Stimulated activated CD8-positive, alpha-beta memory T cell treated with anti-CD3 and anti-CD28 coated beads, Interleukin-15, amount 100 ng/mL, for 24 hours (primary cell): Measurements from ENCODE around the gene UVSSA.

Experiments
- DNase-seq: peaks from one replicate; pipeline ENCODE4 v3.0.0-alpha.2; 2020; ENCODE audit warnings: low read depth

UVSSA gene

DNA sequence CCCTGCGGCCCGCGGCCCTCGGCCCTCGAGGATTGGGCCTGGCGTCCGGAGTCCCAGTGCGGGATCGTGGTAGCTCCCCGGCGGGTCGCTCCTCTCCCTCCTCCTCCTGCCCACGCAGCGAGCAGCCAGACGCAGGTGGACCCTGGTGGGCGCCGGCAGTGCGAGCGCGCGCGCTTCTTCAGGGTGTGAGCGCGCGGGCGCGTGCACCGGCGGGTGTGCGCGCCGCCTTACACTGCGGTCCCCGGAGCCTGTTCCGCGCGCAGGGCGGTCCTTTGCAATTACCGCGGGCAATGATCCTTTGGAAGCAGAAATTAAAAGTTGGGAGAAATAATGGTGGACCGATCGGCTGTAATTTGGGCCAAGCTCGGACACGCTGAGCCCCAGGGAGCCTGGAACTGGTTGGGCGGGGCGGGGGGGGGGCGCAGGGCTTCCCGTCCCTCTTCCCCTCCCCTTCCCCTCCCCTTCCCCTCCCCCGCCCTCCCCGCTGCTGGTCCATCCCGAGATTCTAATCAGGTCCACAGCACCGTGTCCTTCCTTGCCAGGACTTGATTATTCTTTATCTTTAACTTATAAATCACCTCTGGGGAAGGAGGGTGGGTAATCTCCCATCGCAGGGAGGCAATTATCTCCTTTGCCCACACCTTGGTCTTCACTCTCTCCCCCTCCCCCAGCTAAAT lies 60.8 kb downstream of the UVSSA start:
- no peak for DNase-seq

DNA sequence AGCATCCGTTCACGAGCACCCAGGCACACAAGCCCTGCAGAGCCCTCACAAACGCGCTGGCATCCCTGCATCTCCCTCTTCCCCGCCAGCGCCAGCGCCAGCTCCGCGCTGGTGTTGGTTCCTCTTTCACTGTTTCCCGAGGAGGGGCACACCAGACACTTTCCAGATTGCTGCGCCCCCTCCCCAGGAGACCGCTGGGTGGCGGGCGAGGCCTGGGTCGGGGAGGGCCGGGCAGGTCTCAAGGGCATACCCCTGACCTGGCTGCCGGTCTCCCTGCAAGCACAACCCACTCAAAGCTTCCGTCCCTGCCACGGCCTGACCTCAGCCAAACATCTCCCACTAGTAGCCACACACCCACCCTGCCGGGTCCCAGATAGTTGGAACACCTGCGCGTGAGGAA lies 61.4 kb downstream of the UVSSA start:
- DNase-seq = no peak

DNA sequence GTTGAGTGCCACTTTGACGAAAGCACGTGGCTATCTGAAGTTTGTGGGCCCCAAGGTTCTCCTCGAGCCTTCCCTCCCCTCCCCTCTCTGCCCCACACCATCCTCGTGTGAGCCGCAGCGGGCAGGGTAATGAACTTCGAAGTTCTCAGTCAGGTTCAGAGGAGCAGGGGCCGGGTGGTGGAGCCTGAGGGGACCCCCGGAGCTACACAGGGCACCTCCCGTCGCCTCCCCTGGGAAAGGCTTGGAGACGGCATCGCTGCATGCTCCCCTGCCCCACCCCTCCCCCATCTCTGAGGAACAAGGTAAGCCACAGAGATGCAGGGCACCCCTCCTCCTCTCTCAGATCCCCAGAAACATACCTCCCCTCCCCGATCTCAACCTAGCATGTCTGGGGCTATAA lies 62.1 kb downstream of the UVSSA start:
- no peak for DNase-seq

DNA sequence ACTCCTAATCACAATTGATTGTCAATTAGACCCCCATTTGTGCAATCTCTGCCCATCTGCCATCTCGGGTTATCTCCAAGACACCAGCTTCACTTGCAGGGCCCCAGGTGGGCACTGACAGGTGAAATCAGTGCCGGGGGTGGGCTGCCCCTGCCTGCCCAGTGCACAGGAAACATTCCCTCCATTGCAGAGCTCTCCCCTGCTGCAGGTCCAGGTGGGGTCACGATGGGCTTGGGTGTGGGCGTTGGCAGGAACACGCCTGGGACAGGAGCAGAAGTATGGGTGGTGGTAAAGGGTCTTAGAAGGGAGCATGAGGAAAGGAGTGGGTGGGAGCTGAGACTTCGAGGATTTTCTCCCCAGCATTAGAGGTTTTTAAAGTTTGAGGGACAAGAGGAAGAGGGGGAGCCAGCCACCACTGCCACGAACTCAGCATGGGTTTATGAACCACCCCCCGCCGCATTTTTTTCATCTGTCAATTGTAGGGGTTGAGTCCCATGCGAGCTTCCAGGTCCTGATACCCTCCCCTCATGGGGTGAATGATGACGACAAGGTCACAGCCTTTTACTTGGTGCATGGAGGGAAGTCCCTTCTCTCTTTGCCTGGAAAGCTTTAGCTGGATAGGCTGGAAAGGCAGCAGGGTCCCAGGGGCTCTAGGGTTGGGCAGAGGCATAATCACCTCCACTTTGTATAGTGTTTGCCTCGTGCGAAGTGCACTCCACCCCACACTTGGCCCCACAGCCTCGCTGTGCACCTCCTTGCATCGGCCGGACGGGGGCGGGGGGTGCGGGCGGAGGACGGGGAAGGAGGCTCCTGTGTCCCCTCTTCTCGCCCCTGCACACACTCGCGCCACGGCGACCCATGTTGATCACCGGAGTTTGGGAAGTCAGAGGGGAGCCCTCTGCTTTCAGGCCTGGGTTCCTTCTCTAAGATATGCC lies 62.8 kb downstream of the UVSSA start:
- no peak for DNase-seq

DNA sequence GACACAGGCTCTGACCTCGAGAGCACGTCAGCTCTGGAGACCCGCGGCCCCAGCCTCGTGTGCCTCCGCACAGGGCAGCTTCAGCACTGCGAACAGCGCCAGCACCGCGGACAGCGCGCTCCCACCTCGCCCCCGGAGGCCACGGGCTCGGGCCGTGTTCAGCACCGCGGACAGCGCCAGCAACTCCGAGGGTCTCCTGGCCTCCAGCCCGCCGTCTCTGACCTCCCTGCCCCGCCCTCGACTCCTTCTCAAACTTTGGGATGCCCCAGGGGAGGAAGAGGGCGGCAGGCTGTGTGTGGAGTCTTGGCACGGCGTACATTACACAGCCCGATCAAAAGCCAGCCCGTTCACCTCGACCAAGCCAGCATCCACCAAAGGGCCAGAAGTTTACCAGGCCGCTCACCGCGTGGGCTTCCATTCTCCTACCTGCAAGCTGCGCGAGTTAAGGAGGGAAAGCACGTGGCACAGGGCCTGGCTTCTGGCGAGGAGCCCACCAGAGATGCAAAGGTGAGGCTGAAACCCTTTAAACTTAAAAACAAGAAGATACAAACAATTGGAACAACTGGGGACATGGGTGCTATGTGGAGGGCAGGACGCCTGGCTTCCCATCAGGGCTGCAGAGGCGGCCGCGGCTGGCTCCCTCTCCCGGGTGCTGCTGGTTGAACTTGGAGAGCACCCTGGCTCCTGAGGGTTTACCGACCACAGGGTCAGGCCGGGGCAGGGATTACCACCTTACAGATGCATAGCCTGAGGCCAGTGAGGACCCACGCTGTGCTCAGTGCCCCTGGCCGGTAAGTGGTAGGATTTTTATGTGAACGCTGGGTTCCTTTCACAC lies 63.7 kb downstream of the UVSSA start:
- peak; percentile 27 for DNase-seq

DNA sequence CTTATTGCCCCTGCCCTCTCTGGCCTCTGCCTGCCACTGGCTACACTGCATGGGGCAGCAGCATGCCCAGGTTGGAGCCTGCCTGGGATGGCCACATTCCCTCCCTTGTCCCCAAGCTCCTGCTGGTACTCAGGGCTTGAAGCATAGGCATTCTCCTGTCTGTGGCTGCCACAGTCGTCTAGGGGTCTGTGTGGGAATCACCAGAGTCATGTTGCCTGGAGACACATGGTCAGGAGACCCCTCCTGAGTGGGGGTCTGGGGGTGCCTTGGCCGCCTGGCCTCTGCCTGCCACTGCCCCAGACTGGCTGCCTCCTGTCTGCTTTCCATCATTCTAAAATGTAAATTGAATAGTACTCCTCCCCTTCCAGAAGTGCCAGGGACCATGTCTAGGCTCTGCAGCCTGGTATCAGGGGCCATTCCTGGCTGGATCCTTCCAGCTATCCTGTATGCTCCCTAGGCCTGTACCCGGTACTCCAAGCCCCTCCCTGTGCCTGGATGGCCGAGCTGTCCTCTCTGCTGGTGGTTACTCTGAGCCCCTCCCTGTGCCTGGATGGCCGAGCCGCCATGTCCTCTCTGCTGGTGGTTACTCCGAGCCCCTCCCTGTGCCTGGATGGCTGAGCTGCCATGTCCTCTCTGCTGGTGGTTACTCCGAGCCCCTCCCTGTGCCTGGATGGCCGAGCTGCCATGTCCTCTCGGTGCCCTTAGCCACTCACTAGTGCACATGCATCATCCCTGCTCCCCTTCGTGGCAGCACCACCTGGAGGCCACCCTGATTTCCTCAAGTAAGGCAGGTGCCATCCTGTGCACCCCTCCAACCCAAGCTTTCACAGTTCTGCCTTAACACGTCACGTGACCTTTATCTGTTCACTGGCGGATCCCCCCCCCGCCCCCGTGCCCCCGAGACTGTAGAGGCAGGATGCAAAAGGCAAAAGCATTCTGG lies 64.7 kb downstream of the UVSSA start:
- no peak for DNase-seq

DNA sequence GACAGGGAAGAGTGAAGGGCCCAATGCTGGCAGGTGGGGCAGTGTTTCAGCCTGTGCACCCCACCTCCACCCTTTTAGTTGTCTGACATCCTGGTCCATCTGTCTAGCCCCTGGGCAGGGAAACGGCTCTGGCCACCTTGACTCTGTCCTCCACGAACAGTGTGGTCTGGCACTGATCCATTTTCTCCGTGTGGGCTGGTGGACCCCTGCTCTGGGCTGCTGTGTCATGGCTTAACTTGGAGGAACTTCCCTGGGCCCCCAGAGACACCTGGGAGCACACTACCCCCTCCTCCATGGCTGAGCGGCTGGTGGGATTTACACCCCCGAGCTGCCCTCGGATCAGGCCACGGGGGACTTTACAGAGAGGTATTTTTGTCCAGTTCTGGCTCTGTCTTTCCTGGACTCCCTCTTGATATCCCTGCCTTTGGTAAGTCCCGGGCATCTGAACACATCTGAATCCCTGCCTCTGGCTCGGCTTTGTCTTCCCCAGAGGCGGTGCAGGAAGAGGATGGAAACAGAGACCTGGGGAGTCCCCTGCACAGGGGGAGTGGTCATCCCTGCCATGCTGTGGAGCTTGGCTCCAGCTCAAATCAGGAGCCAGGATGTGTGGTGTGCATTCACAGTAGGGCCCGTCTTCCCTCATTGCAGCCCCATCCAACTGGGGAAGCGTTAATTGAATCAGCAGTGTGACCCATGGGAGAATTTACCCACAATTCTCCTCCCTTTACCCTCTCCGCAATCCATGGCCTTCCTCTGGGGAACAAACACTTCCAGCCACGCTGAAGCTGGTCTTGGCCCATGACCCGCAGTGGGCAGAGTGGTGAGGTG lies 65.6 kb downstream of the UVSSA start:
- DNase-seq = no peak

DNA sequence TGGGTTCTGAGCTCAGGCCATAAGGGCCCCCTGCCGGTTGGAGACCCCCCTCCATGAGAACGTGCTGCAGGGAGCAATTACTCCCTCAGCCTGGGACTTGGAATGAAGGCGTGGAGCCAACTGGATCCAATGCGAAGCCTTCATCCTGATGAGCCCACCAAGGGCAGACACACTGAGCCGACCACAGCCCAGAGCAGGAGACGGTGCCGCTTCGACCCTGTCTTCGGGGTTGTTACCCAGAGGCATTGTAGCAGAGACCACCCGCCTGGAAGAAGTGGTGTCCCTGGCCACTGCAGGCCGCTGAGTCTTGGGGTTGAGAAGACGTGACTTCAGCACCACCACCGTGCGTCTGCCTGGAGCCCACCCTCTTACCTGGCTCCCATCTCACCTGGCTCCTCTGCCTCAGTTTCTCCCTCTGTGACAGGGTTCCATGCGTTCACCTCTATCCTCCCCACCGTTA lies 66.2 kb downstream of the UVSSA start:
- no peak for DNase-seq

DNA sequence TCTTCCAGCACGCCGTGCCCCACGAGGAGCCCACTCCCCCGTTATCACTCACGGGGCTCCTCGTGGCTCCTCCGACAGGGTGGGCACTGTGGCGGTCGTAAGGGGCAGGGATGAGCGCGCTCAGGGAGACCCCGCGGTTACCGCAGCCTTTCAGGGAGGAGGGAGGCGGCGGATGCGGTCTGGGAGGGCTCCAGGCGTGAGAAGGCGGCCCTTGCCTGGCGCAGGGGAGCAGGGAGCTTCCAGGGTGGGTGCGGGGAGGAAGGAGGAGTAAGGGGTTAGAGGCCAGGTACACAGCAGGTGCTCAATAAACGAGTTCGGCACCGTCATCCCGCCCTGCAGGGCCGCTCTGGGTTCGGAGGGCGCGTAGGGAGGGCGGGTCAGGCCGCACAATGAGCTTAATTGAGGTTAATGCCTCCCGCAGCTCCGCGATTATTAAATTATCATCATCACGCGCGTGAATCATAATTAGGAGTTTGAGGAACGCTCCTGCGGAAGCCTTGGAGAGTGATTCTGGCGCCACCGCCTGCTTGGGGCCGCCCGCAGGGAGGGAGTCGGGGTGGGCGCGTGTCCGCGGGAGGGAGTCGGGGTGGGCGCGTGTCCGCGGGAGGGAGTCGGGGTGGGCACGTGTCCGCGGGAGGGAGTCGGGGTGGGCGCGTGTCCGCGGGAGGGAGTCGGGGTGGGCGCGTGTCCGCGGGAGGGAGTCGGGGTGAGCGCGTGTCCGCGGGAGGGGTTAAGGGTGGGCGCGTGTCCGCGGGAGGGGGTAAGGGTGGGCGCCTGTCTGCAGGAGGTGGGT lies 66.9 kb downstream of the UVSSA start:
- DNase-seq = no peak

DNA sequence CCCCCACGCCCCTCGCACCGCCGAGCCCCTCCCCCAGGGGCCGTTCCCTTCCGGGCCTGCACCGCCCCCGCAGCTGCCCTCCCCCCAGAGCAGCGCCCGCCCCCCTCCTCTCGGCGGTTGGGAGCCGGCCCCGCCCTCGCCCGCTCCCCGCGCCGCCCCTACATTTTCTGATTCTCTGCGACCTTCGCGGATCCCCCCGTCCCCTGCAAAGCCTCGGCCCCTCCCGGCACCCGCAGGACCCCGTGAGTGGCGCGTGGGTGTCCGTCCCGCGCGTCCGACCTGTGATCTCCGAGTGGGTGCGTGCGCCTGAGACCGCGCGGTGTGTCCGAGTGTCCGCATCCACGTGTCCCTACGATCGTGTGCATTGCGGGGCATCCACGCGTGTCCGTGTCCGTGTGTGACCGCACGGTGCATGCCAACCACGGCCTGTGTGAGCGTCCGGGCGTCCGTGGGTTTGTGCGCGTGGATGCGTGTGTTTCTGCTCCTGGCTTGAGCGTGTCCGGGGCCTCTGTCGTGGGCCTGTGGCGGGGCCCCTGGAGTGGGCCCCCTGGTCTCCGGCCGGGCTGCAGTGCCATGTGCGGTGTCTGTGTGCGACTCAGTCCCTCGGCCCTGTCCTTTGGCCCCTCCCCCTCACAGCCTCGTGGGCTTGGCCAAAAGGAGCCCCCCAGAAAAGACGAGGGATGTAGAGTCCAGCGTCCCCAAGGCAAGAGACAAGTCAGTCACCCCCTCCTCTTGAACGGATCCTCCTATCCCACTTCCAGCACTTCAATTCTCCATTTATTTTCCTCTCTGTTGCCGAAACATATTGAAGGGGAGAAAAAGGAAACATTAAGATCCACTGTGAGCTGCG lies 68.0 kb downstream of the UVSSA start:
- no peak for DNase-seq

DNA sequence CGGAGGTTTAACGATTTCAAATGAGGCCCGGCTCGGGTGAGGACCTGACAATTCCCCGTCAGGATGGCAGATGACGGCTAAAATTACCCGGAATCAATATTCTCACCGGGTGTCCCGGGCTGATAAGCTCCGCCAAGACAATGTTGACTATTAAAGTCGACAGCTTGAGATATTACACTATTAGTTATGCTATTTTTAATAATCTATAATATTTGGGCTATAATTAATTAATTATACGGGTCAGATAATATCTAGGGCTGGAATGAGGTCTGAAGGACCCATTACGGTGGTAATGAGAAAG lies 68.6 kb downstream of the UVSSA start:
- no peak for DNase-seq

DNA sequence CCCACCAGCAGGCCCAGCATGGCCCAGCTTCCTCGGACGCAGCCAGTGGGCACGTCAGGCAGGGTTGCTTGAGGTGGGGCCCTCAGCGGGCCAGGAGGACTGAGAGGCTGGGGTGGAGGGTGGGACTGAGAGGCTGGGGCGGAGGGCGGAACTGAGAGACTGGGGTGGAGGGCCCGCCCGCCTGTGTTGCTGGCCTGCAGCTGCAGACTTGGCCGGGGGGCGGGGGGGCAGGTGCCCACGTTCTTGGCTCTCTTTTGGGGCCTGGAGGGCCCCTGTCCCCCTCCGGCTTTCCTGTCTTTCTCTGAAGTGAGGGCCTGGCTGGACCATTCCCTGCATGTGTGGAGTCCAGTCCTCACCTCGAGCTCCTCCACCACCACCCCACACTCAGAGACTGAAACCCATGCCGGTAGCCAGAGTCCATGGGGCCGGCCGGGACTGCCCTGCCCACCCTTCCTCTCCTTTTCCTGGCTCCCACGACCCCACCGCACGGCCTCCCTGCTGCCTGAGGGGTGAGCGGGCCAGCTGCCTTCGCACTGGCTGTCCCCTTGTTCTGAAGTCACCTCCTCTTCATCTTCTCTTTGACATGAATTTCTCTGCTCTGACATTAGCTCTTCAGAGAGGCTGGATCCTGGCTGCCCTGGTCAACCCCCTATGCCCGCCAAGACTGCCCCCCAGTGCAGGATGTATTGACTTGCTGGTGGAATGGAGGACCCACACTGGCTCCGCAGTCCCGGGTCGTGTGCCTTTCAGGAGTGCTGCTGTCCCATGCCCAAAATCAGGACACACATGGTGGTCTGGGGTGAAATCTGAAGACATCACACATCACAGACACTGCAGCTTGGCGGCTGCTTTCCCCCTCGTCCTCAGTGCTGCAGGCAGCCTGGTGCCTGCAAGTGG lies 69.3 kb downstream of the UVSSA start:
- DNase-seq = no peak

DNA sequence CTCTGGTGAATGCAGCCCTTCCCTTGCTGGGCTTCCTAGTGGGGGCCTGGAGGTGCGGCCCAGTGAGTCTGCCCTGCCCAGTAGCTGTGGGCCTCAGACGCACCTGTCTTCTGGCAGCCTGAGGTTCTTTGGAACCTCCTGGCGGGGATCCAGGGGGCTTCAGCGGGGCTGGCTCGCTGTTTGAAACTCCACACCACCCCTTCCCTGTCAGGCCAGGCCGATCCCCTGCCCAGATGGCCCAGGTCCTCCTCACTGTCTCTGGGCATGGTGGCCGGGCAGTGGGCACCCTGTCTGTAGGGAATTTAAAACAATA lies 69.9 kb downstream of the UVSSA start:
- no peak for DNase-seq

DNA sequence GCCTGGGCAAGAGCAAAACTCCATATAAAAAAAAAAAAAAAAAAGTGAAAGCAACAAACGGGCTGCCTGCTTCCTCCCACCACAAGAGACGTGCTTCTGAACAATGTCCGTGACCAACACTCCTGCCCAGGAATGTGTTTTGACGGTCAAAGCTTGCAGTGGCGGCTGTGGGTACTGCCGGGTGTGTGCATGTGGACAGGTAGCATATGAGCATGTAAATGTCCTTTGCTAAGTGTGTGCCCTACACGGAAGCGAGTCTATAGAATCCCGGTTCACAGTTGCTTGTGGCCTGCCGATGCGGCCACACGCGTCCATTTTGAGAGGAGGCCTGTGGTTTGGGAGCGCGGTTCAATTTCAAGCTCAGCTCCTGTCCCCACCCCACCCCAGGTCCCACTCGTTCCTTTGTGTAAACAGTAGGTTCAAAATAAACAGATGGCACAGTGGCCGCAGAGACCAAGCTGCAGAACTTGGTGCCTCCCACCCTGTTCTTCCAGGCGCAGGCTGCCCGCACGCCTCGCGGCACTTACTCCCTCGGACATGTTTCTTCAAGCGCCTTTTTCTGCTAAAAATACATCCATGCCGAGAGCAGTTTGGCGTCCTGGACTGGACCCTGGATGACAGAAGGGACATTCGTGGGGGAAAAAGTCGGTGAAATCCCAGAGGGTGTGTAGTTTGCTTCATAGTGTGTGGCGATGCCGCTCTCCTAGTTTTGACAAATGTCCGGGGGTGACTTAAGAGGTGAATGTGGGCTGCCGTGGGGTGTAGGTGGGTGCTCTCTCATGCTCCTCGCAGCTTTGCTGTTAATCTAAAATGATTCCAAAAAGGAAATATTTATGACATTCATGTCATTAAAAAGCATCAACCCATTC lies 70.7 kb downstream of the UVSSA start:
- no peak for DNase-seq

DNA sequence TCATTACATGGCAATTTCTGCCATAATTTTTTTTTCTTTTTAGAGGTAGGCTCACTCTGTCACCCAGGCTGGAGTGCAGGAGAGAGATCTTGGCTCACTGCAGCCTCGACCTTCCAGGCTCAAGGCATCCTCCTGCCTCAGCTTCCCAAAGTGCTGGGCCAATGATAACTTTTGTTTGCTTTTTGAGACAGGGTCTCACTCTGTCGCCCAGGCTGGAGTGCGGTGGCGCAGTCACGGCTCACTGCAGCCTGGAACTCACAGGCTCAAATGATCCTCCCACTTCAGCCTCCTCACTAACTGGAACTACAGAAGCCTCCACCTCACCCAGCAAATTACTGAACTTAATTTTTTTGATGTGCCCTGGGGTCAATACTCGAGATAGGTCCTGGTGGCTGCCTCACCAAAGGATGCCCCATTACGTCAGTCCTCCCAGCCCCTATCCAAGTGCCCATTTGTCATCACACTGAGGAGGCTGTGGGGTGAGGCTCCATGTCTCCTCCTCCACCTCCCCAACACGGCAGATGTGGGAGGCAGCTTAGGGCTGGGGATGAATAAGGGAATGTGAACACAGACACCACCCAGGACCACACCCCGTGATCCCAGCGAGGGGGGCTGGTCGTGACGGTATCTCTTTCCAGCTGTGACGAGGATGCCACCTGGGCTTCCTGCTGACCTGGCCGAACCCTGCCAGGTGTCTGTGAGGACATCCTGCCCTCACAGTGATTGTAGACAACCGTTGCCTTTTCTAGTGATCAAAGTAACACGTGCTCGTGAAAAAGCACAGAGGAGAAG lies 71.7 kb downstream of the UVSSA start:
- no peak for DNase-seq

DNA sequence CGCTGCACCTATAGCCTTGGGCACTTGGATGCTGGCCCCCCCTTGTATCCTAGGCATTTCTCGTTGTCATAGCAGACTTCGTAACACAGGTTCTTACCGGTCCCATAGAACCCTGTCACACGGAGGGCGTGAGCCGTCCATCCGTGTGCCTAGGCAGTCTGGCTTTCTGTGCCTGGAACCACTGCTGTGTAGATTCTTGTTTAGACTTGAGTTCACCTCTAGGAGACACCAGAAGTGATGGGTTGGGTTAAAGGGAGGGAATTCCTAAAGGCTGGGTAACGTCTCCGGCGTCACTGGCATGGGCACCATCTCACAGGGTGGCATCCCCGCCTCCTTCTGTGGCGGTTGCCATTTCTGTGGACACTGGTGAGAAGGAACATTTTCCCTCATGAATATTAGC lies 72.7 kb downstream of the UVSSA start:
- DNase-seq = no peak
